ENCODE measurements around the gene PTPRN. TPM values are rescaled to one million over a fixed set of nuclear protein-coding genes. Genes with fewer than 3 reads are reported as not detected.

Gene PTPRN
- total and polyA plus RNA-seq, 8 donors, result 0.17 to 1.4 (median 0.79) TPM; not detected in 1

GRCh38 chr2:219250049-219250781 lies 59.0 kb downstream of the PTPRN start:
- peak overlapping the region in 1 of 2 donors; percentile 36 for H3K4me3 ChIP-seq
- H3K27me3 ChIP-seq, result peaks cover 0 to 7% of the 10 kb centered on the region in 2 donors
- no peak for TF ChIP-seq CTCF (IDR thresholded peaks at IDR 0.05)
- H3K36me3 ChIP-seq, result peaks cover 0 to 36% of the 10 kb centered on the region in 2 donors
- H3K27ac ChIP-seq, result peak overlapping the region; percentile 92 to 97
- peaks cover 29 to 83% of the 10 kb centered on the region in 2 donors for H3K4me1 ChIP-seq
- no peak for ATAC-seq
- intact Hi-C loops (cut with DNase I), result no loop called here
- DNase-seq, result no peak
- no peaks in the 10 kb centered on the region for H3K9me3 ChIP-seq

DNA sequence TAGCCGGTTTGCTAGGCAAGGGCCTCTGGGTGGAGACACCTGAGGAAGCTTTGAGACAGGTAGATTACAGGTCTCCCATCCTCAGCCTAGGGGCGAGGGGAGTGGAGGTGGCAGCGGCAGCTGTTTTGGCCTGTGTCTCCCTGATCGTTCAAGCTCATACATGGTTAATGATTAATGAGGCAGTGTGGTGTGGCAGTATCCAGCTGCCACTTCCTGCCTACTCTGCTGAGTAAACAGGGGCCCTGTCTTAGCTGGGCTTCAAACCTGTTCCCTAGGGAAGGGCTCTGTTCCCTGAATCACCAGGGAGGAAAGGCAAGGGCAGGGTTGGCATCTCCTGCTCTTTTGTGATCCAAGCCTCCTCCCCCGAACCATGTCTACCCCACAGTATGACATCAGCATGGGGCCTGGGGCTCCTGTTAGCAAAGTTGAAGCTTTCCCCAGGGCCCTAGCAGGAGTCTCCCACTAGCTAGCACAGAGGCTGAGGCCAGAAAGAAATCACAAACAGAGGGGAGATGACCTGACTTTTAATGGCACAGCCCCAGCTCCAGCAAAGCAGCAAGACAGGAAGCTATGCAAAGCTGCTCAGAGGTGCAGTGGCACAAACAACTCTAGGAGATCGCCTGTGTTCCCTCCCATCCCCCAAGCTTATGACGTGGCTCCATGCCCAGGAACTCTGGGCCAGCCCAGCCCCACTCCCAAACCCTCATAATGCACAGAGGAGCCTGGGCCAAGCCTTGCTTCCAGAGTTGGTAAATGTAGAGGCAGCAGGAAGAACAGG lies 59.8 kb downstream of the PTPRN start:
- no peak for TF ChIP-seq CTCF (IDR thresholded peaks at IDR 0.05)
- H3K9me3 ChIP-seq, result no peaks in the 10 kb centered on the region
- ATAC-seq (peak; percentile 62), DNase-seq (peak; percentile 80 to 93 (median 86))
- peaks cover 0 to 4% of the 10 kb centered on the region in 2 donors for H3K27me3 ChIP-seq
- H3K4me1 ChIP-seq, result peaks cover 35 to 82% of the 10 kb centered on the region in 2 donors
- intact Hi-C loops (cut with DNase I), result no loop called here
- peak overlapping the region in 1 of 2 donors; percentile 36 for H3K4me3 ChIP-seq
- peak overlapping the region; percentile 92 to 97 for H3K27ac ChIP-seq
- peaks cover 0 to 36% of the 10 kb centered on the region in 2 donors for H3K36me3 ChIP-seq

DNA sequence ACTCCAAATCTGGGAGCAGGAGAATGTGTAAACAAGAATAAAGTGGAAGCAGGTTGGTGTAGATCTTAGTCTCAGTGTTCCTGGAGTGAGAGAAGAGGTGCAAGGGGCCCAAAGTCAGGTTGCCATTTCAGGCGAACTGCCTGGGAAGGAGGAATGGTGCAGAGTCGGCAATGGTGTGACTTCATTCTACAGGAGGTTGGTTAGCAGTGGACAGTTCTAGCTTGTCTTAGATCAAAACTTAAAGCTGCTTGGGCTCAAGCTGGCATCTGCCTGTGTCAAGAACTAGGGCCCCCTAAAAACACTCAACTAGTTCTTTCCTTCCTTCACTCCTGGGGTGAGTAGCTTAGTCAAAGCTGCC lies 60.4 kb downstream of the PTPRN start:
- H3K9me3 ChIP-seq, result no peaks in the 10 kb centered on the region
- H3K27ac ChIP-seq, result peak overlapping the region; percentile 92 to 97
- H3K36me3 ChIP-seq, result peaks cover 0 to 36% of the 10 kb centered on the region in 2 donors
- intact Hi-C loops (cut with DNase I), result no loop called here
- no peak for TF ChIP-seq CTCF (IDR thresholded peaks at IDR 0.05)
- DNase-seq (no peak), ATAC-seq (no peak)
- peaks cover 36 to 84% of the 10 kb centered on the region in 2 donors for H3K4me1 ChIP-seq
- H3K4me3 ChIP-seq, result peak overlapping the region in 1 of 2 donors; percentile 36
- no peaks in the 10 kb centered on the region for H3K27me3 ChIP-seq

GRCh38 chr2:219247678-219248642 lies 61.2 kb downstream of the PTPRN start:
- Histone ChIP-seq H3K27ac (peak overlapping the region; percentile 92 to 97), H3K27me3 (no peaks in the 10 kb centered on the region), H3K4me3 (peak overlapping the region in 1 of 2 donors; percentile 16), H3K36me3 (peaks cover 0 to 36% of the 10 kb centered on the region in 2 donors), H3K4me1 (peaks cover 36 to 83% of the 10 kb centered on the region in 2 donors), H3K9me3 (no peaks in the 10 kb centered on the region)
- intact Hi-C loops (cut with DNase I), result no loop called here
- ATAC-seq (no peak), DNase-seq (no peak)
- TF ChIP-seq CTCF (IDR thresholded peaks at IDR 0.05), result no peak

Data from left lung (tissue), 10 donors.